HG03457 (cell line): ENCODE results near the gene RAD50.
"Not testable (repeated sequence)": the region's sequence is repeated elsewhere in the genome, so short reads cannot be mapped to it uniquely, and the experiment has no call there.

Source experiments
- ATAC-seq: cut with Tn5 transposase; IDR thresholded peaks from one replicate; pipeline ENCODE4 v1.9.1; 2021; ENCODE audit warnings: moderate number of reproducible peaks; ENCODE audit not compliant: unreplicated experiment

RAD50 gene

GRCh38 chr5:132556153-132556762 is 519 bp upstream of the RAD50 start:
- no peak for ATAC-seq

- ATAC-seq, result no peak
Observed at GRCh38 chr5:132557478-132558172, 848 bp downstream of the RAD50 start.

GRCh38 chr5:132559383-132560060 is 2.7 kb downstream of the RAD50 start:
- ATAC-seq, result no peak

GRCh38 chr5:132561601-132562000 is 4.8 kb downstream of the RAD50 start:
- no peak for ATAC-seq

- not testable (repeated sequence) for ATAC-seq
Observed at GRCh38 chr5:132564555-132564954, 7.8 kb downstream of the RAD50 start.

- ATAC-seq, result no peak
Observed at GRCh38 chr5:132566657-132567056, 9.9 kb downstream of the RAD50 start.

GRCh38 chr5:132576123-132576522 is 19.3 kb downstream of the RAD50 start:
- ATAC-seq, result no peak

- not testable (repeated sequence) for ATAC-seq
Observed at GRCh38 chr5:132584560-132584959, 27.8 kb downstream of the RAD50 start.

- ATAC-seq, result no peak
Observed at GRCh38 chr5:132586063-132586462, 29.3 kb downstream of the RAD50 start.

GRCh38 chr5:132589467-132589866 is 32.7 kb downstream of the RAD50 start:
- no peak for ATAC-seq

GRCh38 chr5:132591145-132591544 is 34.4 kb downstream of the RAD50 start:
- no peak for ATAC-seq

- ATAC-seq, result no peak
Observed at GRCh38 chr5:132592521-132592920, 35.7 kb downstream of the RAD50 start.

- ATAC-seq, result no peak
Observed at GRCh38 chr5:132594170-132594569, 37.4 kb downstream of the RAD50 start.

- ATAC-seq, result no peak
Observed at GRCh38 chr5:132595624-132596023, 38.8 kb downstream of the RAD50 start.

GRCh38 chr5:132601071-132601728 is 44.4 kb downstream of the RAD50 start:
- ATAC-seq, result no peak

GRCh38 chr5:132607095-132607494 is 50.3 kb downstream of the RAD50 start:
- ATAC-seq, result no peak

GRCh38 chr5:132608107-132608506 is 51.3 kb downstream of the RAD50 start:
- ATAC-seq, result no peak

GRCh38 chr5:132611965-132612364 is 55.2 kb downstream of the RAD50 start:
- ATAC-seq, result no peak

GRCh38 chr5:132612846-132613245 is 56.1 kb downstream of the RAD50 start:
- ATAC-seq, result no peak

- no peak for ATAC-seq
Observed at GRCh38 chr5:132621699-132622098, 64.9 kb downstream of the RAD50 start.

- ATAC-seq, result no peak
Observed at GRCh38 chr5:132622608-132623007, 65.8 kb downstream of the RAD50 start.

GRCh38 chr5:132627470-132627869 is 70.7 kb downstream of the RAD50 start:
- ATAC-seq, result no peak
